CD14-positive monocyte (primary cell): Measurements from ENCODE around the gene EIF1AD. TPM values are rescaled to one million over a fixed set of nuclear protein-coding genes. Genes with fewer than 3 reads are reported as not detected.
A peak's percentile ranks its signal among the peaks of the same experiment; 100 is the strongest.

Source experiments
- DNase-seq, 3 donors: peaks; one replicate each; pipeline ENCODE4 v3.0.0-alpha.2; 2011 to 2022
- H2AFZ ChIP-seq: 2 replicates; pipeline ENCODE4 v1.6.0; 2012; ENCODE audit warnings: mild to moderate bottlenecking, low read depth, low read length, inconsistent platforms; ENCODE audit not compliant: insufficient read depth, poor library complexity, severe bottlenecking
- H3K27ac ChIP-seq, 2 donors: 1 replicate in 1 of 2; 2 replicates in 1 of 2; pipeline ENCODE4 v1.5.1; 2012 to 2013; ENCODE audit warnings: low read length in 2 of 2, control low read depth in 1 of 2, inconsistent platforms in 1 of 2, low read depth in 1 of 2, mild to moderate bottlenecking in 1 of 2
- H3K27me3 ChIP-seq, 2 donors: one replicate each; pipeline versions ENCODE4 v1.6.0 to v1.6.1; 2011 to 2013; ENCODE audit warnings: low read length in 2 of 2; ENCODE audit not compliant: control insufficient read depth in 2 of 2, insufficient read depth in 2 of 2
- H3K36me3 ChIP-seq, 2 donors: replicated peaks in 1 of 2; 1 replicate in 1 of 2; 2 replicates in 1 of 2; pipeline versions ENCODE4 v1.5.1 to v1.6.1; 2012 to 2013; ENCODE audit warnings: low read length in 2 of 2, control low read depth in 1 of 2, inconsistent platforms in 1 of 2, mild to moderate bottlenecking in 1 of 2; ENCODE audit not compliant: insufficient read depth in 2 of 2, control insufficient read depth in 1 of 2
- H3K4me1 ChIP-seq, 2 donors: 1 replicate in 1 of 2; 2 replicates in 1 of 2; pipeline versions ENCODE4 v1.5.1 to v1.6.1; 2012 to 2013; ENCODE audit warnings: low read length in 2 of 2, control low read depth in 1 of 2, inconsistent platforms in 1 of 2, mild to moderate bottlenecking in 1 of 2, moderate library complexity in 1 of 2; ENCODE audit not compliant: insufficient read depth in 2 of 2, control insufficient read depth in 1 of 2
- H3K4me2 ChIP-seq: replicated peaks from 2 replicates; pipeline ENCODE3; 2012; ENCODE audit warnings: low read length, moderate library complexity, mild to moderate bottlenecking; ENCODE audit not compliant: poor library complexity, severe bottlenecking; ENCODE audit errors: extremely low read depth
- H3K4me3 ChIP-seq, 3 experiments: fragments of 200-600 bp in 1 of 3; sonication (generic) in 1 of 3; replicated peaks in 1 of 3; 1 replicate in 2 of 3; 2 replicates in 1 of 3; pipeline ENCODE4 v1.5.1; 2011 to 2013; ENCODE audit warnings: low read length in 3 of 3, mild to moderate bottlenecking in 3 of 3, control low read depth in 2 of 3, low read depth in 2 of 3, inconsistent platforms in 1 of 3, moderate library complexity in 1 of 3
- H3K79me2 ChIP-seq: 2 replicates; pipeline ENCODE4 v1.6.0; 2012; ENCODE audit warnings: mild to moderate bottlenecking, control low read depth, inconsistent platforms, low read length, moderate library complexity; ENCODE audit not compliant: insufficient read depth
- H3K9ac ChIP-seq: 2 replicates; pipeline ENCODE4 v1.6.0; 2017; ENCODE audit warnings: low read length, mild to moderate bottlenecking; ENCODE audit not compliant: insufficient read depth, poor library complexity, severe bottlenecking
- H3K9me3 ChIP-seq, 2 donors: replicated peaks in 1 of 2; 1 replicate in 1 of 2; 2 replicates in 1 of 2; pipeline versions ENCODE4 v1.5.1 to v1.6.1; 2012 to 2013; ENCODE audit warnings: low read length in 2 of 2, control low read depth in 1 of 2; ENCODE audit not compliant: control insufficient read depth in 1 of 2, insufficient read depth in 1 of 2
- H4K20me1 ChIP-seq: 2 replicates; pipeline ENCODE4 v1.6.0; 2012; ENCODE audit warnings: mild to moderate bottlenecking, low read length, control low read depth, moderate library complexity; ENCODE audit not compliant: insufficient read depth
- H3K27ac Mint-ChIP-seq, 7 donors: one replicate each; pipeline ENCODE4 v1.8.0; 2020; ENCODE audit warnings: mild to moderate bottlenecking in 7 of 7, mixed read lengths in 7 of 7, moderate library complexity in 6 of 7, inconsistent platforms in 2 of 7
- H3K27me3 Mint-ChIP-seq, 3 donors: one replicate each; pipeline ENCODE4 v1.8.0; 2021 to 2022; ENCODE audit warnings: low read depth in 3 of 3, mild to moderate bottlenecking in 3 of 3, mixed read lengths in 3 of 3, moderate library complexity in 3 of 3, inconsistent platforms in 1 of 3
- H3K36me3 Mint-ChIP-seq, 2 donors: one replicate each; pipeline ENCODE4 v1.8.0; 2020; ENCODE audit warnings: mixed read lengths in 2 of 2, inconsistent platforms in 1 of 2, mild to moderate bottlenecking in 1 of 2
- H3K4me1 Mint-ChIP-seq: one replicate; pipeline ENCODE4 v1.8.0; 2020; ENCODE audit warnings: mild to moderate bottlenecking, mixed read lengths
- H3K4me3 Mint-ChIP-seq, 2 donors: one replicate each; pipeline ENCODE4 v1.8.0; 2020; ENCODE audit warnings: mild to moderate bottlenecking in 2 of 2, mixed read lengths in 2 of 2, moderate library complexity in 1 of 2
- H3K9me3 Mint-ChIP-seq, 7 donors: one replicate each; pipeline ENCODE4 v1.8.0; 2020 to 2022; ENCODE audit warnings: mixed read lengths in 7 of 7, mild to moderate bottlenecking in 6 of 7, moderate library complexity in 6 of 7, inconsistent platforms in 2 of 7
- CTCF ChIP-seq: fragments of 200-600 bp; IDR thresholded peaks from one replicate; pipeline ENCODE4 v1.8.0; 2022; ENCODE audit warnings: antibody characterized with exemption, mild to moderate bottlenecking
- WGBS: methylation state at CpG from one replicate; pipeline ENCODE4 v1.1.5; 2013; ENCODE audit warnings: missing lambda C conversion rate; ENCODE audit not compliant: insufficient coverage; 5-methylcytosine and 5-hydroxymethylcytosine counted together
- intact Hi-C, 2 donors: fragments of 100-400 bp; cut with micrococcal nuclease; formaldehyde crosslinking; loops; one replicate each; pipeline versions ENCODE4 v1.15.0 to v1.15.1; 2023
- polyA plus RNA-seq, 3 donors: library from polyadenylated mRNA; depleted of rRNA in 1 of 3; unstranded in 2 of 3; stranded (reverse) in 1 of 3; fragments of 300-500 nt in 2 of 3; fragments of >200 nt in 1 of 3; fragmentation: Illumina TruSeq in 2 of 3; gene quantifications; 1 replicate in 2 of 3; 2 replicates in 1 of 3; pipeline ENCODE4 v1.2.3, GENCODE V29; 2012 to 2021

Gene EIF1AD
- polyA plus RNA-seq, 3 donors: 16.4 to 23.1 (median 18.2) TPM

GRCh38 chr11:66015454-66015881 is 13.5 kb upstream of the EIF1AD start:
- H3K27ac ChIP-seq: peak overlapping the region; percentile 44 to 77
- no peaks in the 10 kb centered on the region for H3K9me3 ChIP-seq
- no peak overlapping the region for H2AFZ ChIP-seq
- intact Hi-C loops: no loop called here
- peaks cover 0 to 5% (median 2%) of the 10 kb centered on the region in 7 donors for H3K9me3 Mint-ChIP-seq
- H3K27ac Mint-ChIP-seq: peak overlapping the region in 4 of 7 donors; percentile 66 to 88 (median 78)
- peaks cover 14 to 17% of the 10 kb centered on the region in 2 donors for H3K27me3 ChIP-seq
- peaks cover 8% of the 10 kb centered on the region for H3K79me2 ChIP-seq
- H3K9ac ChIP-seq: peak overlapping the region; percentile 19
- 95% methylated on average over 6 of the region's 7 CpGs for WGBS
- peaks cover 49 to 50% of the 10 kb centered on the region in 2 donors for H3K4me1 ChIP-seq
- H3K36me3 ChIP-seq: peaks cover 8 to 9% of the 10 kb centered on the region in 2 donors
- H3K4me3 Mint-ChIP-seq: no peak overlapping the region
- no peak overlapping the region for H3K4me2 ChIP-seq
- peaks cover 20 to 29% of the 10 kb centered on the region in 2 donors for H3K36me3 Mint-ChIP-seq
- peaks cover 21 to 23% (median 23%) of the 10 kb centered on the region in 3 donors for H3K27me3 Mint-ChIP-seq
- no peak overlapping the region for H3K4me3 ChIP-seq
- no peaks in the 10 kb centered on the region for H4K20me1 ChIP-seq
- DNase-seq: no peak
- H3K4me1 Mint-ChIP-seq: peaks cover 46% of the 10 kb centered on the region
- TF ChIP-seq CTCF: no peak

- H2AFZ ChIP-seq: no peak overlapping the region
- Mint-ChIP-seq H3K27me3 (peaks cover 24 to 29% (median 28%) of the 10 kb centered on the region in 3 donors), H3K4me1 (peaks cover 41% of the 10 kb centered on the region), H3K9me3 (peaks cover 0 to 5% (median 0%) of the 10 kb centered on the region in 7 donors), H3K4me3 (no peak overlapping the region), H3K36me3 (peaks cover 20 to 29% of the 10 kb centered on the region in 2 donors), H3K27ac (peak overlapping the region; percentile 52 to 91 (median 83))
- DNase-seq: peak; percentile 38 to 75 (median 55)
- intact Hi-C loops: no loop called here
- no peaks in the 10 kb centered on the region for H3K9me3 ChIP-seq
- H3K4me3 ChIP-seq: peak overlapping the region in 1 of 3 experiments; percentile 4
- H3K4me1 ChIP-seq: peaks cover 44% of the 10 kb centered on the region in 2 donors
- H3K36me3 ChIP-seq: peaks cover 8 to 9% of the 10 kb centered on the region in 2 donors
- peaks cover 14 to 22% of the 10 kb centered on the region in 2 donors for H3K27me3 ChIP-seq
- H3K4me2 ChIP-seq: peak overlapping the region; percentile 28
- TF ChIP-seq CTCF: no peak
- 64% methylated on average over 6 of the region's 6 CpGs for WGBS
- H3K79me2 ChIP-seq: peaks cover 3% of the 10 kb centered on the region
- peak overlapping the region; percentile 44 to 77 for H3K27ac ChIP-seq
- no peaks in the 10 kb centered on the region for H4K20me1 ChIP-seq
- peak overlapping the region; percentile 19 for H3K9ac ChIP-seq
These were observed 13.0 kb upstream of the EIF1AD start for GRCh38 chr11:66014804-66015453.
